PC-3 (cell line): ENCODE measurements around the gene ASMTL.

Source experiments
- EZH2phosphoT487 ChIP-seq: fragments of 300-600 bp; sonication (generic); IDR thresholded peaks from 2 replicates; pipeline ENCODE4 v1.6.1; 2018; ENCODE audit warnings: mild to moderate bottlenecking, antibody characterized with exemption, low read length, borderline replicate concordance
- TF ChIP-seq, protein P1 (sequence below): fragments of 300-600 bp; sonication (generic); conservative IDR thresholded peaks from 2 replicates; pipeline ENCODE4 v1.5.1; 2017; ENCODE audit warnings: antibody characterized with exemption, low read depth, mild to moderate bottlenecking, low read length

DNA sequence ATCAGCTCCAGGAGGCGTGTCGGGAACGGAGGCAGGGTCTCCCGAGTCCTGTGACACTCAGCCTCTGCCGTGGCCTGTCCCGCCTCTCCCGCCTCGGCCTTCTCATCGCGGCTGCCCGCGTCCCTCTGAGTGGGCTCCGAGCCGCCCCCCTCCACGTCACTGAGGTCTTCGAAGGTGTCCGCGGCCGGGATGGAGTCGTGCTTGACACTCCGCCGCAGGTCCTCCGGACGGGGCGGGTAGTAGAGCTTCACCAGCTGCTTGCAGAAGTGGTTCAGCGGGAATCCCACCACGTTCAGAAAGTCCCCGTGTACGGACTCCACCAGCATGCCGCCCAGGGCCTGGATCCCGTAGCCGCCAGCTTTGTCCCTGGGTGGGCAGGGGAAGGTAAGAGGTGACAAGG lies 25.0 kb downstream of the ASMTL start:
- no peak for TF ChIP-seq EZH2phosphoT487
- TF ChIP-seq, protein P1, sequence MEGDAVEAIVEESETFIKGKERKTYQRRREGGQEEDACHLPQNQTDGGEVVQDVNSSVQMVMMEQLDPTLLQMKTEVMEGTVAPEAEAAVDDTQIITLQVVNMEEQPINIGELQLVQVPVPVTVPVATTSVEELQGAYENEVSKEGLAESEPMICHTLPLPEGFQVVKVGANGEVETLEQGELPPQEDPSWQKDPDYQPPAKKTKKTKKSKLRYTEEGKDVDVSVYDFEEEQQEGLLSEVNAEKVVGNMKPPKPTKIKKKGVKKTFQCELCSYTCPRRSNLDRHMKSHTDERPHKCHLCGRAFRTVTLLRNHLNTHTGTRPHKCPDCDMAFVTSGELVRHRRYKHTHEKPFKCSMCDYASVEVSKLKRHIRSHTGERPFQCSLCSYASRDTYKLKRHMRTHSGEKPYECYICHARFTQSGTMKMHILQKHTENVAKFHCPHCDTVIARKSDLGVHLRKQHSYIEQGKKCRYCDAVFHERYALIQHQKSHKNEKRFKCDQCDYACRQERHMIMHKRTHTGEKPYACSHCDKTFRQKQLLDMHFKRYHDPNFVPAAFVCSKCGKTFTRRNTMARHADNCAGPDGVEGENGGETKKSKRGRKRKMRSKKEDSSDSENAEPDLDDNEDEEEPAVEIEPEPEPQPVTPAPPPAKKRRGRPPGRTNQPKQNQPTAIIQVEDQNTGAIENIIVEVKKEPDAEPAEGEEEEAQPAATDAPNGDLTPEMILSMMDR: no peak
